GM18858 (cell line): ENCODE results near the gene PAMR1.

Experiments
- ATAC-seq: cut with Tn5 transposase; IDR thresholded peaks from one replicate; pipeline ENCODE4 v1.9.1; 2021; ENCODE audit not compliant: unreplicated experiment

Gene PAMR1

GRCh38 chr11:35461917-35462538 is 63.4 kb downstream of the PAMR1 start:
- no peak for ATAC-seq

- no peak for ATAC-seq
Measured at GRCh38 chr11:35459489-35459888, 65.9 kb downstream of the PAMR1 start.

GRCh38 chr11:35458846-35459245 is 66.6 kb downstream of the PAMR1 start:
- no peak for ATAC-seq

GRCh38 chr11:35454362-35454761 is 71.1 kb downstream of the PAMR1 start:
- no peak for ATAC-seq

GRCh38 chr11:35436581-35437250 is 88.7 kb downstream of the PAMR1 start:
- ATAC-seq: no peak

GRCh38 chr11:35433588-35433987 is 91.8 kb downstream of the PAMR1 start:
- ATAC-seq: no peak

- ATAC-seq: no peak
Measured at GRCh38 chr11:35432464-35432863, 93.0 kb downstream of the PAMR1 start.

- ATAC-seq: no peak
Measured at GRCh38 chr11:35427071-35427470, 98.3 kb downstream of the PAMR1 start.

- no peak for ATAC-seq
Measured at GRCh38 chr11:35426351-35426750, 99.1 kb downstream of the PAMR1 start.

GRCh38 chr11:35425603-35426212 is 99.7 kb downstream of the PAMR1 start:
- ATAC-seq: no peak

- ATAC-seq: no peak
Measured at GRCh38 chr11:35424157-35424940, 101.1 kb downstream of the PAMR1 start.

- no peak for ATAC-seq
Measured at GRCh38 chr11:35420371-35420770, 105.0 kb downstream of the PAMR1 start.

- ATAC-seq: no peak
Measured at GRCh38 chr11:35419830-35420333, 105.5 kb downstream of the PAMR1 start.

- ATAC-seq: no peak
Measured at GRCh38 chr11:35419184-35419829, 106.1 kb downstream of the PAMR1 start, which contains the start of gene SLC1A2. Gene SLC1A2 (minus strand): TSS chr11:35419558. CDS start chr11:35418966, 592 bp downstream.

- ATAC-seq: no peak
Measured at GRCh38 chr11:35418282-35419183, 106.9 kb downstream of the PAMR1 start.

- no peak for ATAC-seq
Measured at GRCh38 chr11:35415487-35415886, 109.9 kb downstream of the PAMR1 start.

- no peak for ATAC-seq
Measured at GRCh38 chr11:35414776-35415175, 110.6 kb downstream of the PAMR1 start.

GRCh38 chr11:35414311-35414710 is 111.1 kb downstream of the PAMR1 start:
- ATAC-seq: no peak

- no peak for ATAC-seq
Measured at GRCh38 chr11:35413598-35413997, 111.8 kb downstream of the PAMR1 start.

GRCh38 chr11:35412285-35412684 is 113.1 kb downstream of the PAMR1 start:
- no peak for ATAC-seq
